Measurements from ENCODE around the gene SLC1A4.

Gene SLC1A4

DNA sequence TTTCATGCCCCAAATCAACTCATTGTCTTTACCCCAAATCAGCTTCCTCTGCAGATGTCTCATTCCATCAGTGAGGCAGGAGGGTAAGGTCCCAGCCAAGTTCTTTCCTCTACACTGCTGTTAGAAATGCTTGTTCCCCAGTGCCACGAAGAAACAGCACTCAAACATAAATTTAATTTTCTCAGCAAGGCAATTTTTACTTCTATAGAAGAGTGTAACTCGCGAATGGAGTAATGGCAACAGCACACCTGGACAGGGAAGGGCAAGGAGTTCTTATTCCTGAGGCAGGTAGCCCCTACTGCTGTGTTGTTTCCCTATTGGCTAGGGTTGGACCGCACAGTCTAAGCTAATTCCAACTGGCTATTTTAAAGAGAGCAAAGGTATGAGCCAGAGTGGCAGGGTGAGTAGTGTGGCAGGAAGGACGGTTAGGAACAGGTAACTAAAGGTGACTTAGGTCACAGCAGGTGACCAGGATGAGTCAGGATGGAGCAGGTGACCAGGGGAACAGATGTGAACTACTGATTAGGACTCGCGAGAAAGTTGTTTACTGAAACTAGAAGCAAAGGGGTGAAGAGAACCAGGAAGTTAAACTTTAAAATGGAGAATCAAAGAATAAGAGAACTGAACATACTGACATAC is 55.0 kb downstream of the SLC1A4 start:
- Histone ChIP-seq H3K27me3 (ENCODE audit: control insufficient read depth in 5 of 5, insufficient read depth in 4 of 5, low read length in 5 of 5) (no peaks in the 10 kb centered on the region), H3K9me3 (ENCODE audit: control insufficient read depth in 5 of 5, low read length in 5 of 5) (peaks cover 0 to 6% (median 0%) of the 10 kb centered on the region in 5 donors), H3K9ac (ENCODE audit: low read length in 5 of 5) (no peak overlapping the region), H3K36me3 (ENCODE audit: control insufficient read depth in 5 of 5, insufficient read depth in 5 of 5, low read length in 5 of 5) (peaks cover 0 to 2% (median 0%) of the 10 kb centered on the region in 5 donors), H3K4me1 (ENCODE audit: control insufficient read depth in 5 of 5, insufficient read depth in 5 of 5, low read length in 5 of 5) (peaks cover 5 to 20% (median 17%) of the 10 kb centered on the region in 5 donors), H3K27ac (ENCODE audit: low read depth, low read length) (no peak overlapping the region), H3K4me3 (ENCODE audit: low read depth in 1 of 5, low read length in 5 of 5) (no peak overlapping the region)

DNA sequence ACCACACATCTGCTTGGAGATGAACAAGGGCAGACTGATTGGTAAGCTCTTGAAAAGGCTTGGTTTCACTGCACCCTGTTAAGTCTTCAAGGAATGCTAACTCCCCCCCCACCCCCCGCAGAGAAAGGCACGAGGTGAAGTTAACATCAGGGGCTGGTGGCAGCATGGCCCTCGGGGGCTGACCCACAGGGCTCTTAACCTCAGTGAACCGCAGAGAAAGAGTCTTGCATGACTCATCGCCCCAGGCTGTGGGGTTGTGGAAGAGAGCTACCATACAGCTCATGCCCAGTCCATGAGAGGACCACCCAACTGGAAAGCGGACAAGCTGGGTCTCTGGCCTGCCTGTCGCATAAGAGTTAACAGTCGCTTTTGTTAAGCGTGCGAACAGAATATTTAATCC is 56.5 kb downstream of the SLC1A4 start:
- Histone ChIP-seq H3K9me3 (ENCODE audit: control insufficient read depth in 5 of 5, low read length in 5 of 5) (peaks cover 0 to 6% (median 0%) of the 10 kb centered on the region in 5 donors), H3K27me3 (ENCODE audit: control insufficient read depth in 5 of 5, insufficient read depth in 4 of 5, low read length in 5 of 5) (no peaks in the 10 kb centered on the region), H3K4me3 (ENCODE audit: low read depth in 1 of 5, low read length in 5 of 5) (no peak overlapping the region), H3K9ac (ENCODE audit: low read length in 5 of 5) (no peak overlapping the region), H3K4me1 (ENCODE audit: control insufficient read depth in 5 of 5, insufficient read depth in 5 of 5, low read length in 5 of 5) (peaks cover 2 to 15% (median 13%) of the 10 kb centered on the region in 5 donors), H3K27ac (ENCODE audit: low read depth, low read length) (no peak overlapping the region), H3K36me3 (ENCODE audit: control insufficient read depth in 5 of 5, insufficient read depth in 5 of 5, low read length in 5 of 5) (peaks cover 0 to 2% (median 0%) of the 10 kb centered on the region in 5 donors)

DNA sequence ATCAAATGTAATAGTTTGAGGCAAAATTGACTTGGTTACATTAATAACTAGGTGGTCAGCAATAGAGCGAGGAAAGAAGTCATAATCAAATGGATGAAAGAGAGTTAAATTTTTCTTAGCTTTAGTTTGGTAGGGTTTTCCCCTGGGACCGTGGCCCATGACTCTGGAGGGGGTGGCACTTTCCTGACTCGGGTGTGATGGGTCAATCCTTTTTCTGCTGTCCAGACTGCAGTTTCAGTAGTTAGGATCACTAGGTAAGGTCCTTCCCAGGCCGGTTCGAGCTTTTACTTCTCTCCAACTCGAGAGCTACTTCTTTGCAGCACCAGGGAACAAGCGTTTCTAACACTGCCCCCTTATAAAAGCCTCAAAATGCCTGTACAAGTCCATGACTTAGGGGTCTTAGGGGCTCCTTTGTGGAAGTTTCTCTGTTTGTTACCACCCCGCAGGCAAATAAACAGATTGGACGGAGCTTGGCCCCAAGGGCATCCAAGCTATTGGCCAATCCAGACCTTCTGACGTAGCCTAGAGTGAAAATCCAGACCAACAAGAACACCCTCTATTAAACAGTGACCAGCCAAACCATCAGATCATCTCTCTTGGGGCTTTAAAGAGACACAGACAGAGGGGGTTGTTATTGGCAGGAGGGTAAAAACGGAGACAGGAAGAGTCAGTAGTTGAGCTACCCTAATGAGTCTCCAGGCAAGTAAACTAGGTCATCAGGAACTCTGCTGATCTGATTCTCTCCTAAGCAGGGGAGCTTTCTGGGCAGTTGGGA is 57.6 kb downstream of the SLC1A4 start:
- no peak overlapping the region for H3K4me3 ChIP-seq (ENCODE audit: low read depth in 1 of 5, low read length in 5 of 5)
- H3K9ac ChIP-seq (ENCODE audit: low read length in 5 of 5) = no peak overlapping the region
- no peak overlapping the region for H3K27ac ChIP-seq (ENCODE audit: low read depth, low read length)

GRCh38 chr2:65049010-65049639 is 59.9 kb downstream of the SLC1A4 start:
- Histone ChIP-seq H3K9ac (ENCODE audit: low read length in 5 of 5) (no peak overlapping the region), H3K27ac (ENCODE audit: low read depth, low read length) (no peak overlapping the region), H3K9me3 (ENCODE audit: control insufficient read depth in 5 of 5, low read length in 5 of 5) (peaks cover 0 to 2% (median 0%) of the 10 kb centered on the region in 5 donors), H3K27me3 (ENCODE audit: control insufficient read depth in 5 of 5, insufficient read depth in 4 of 5, low read length in 5 of 5) (no peaks in the 10 kb centered on the region), H3K36me3 (ENCODE audit: control insufficient read depth in 5 of 5, insufficient read depth in 5 of 5, low read length in 5 of 5) (peaks cover 0 to 2% (median 0%) of the 10 kb centered on the region in 5 donors), H3K4me1 (ENCODE audit: control insufficient read depth in 5 of 5, insufficient read depth in 5 of 5, low read length in 5 of 5) (peaks cover 2 to 15% (median 11%) of the 10 kb centered on the region in 5 donors), H3K4me3 (ENCODE audit: low read depth in 1 of 5, low read length in 5 of 5) (no peak overlapping the region)

More for the DNA sequence above, 57.6 kb downstream of the SLC1A4 start:
- H3K27me3 ChIP-seq (ENCODE audit: control insufficient read depth in 5 of 5, insufficient read depth in 4 of 5, low read length in 5 of 5) = no peaks in the 10 kb centered on the region
- peaks cover 0 to 6% (median 0%) of the 10 kb centered on the region in 5 donors for H3K9me3 ChIP-seq (ENCODE audit: control insufficient read depth in 5 of 5, low read length in 5 of 5)
- peaks cover 0 to 2% (median 0%) of the 10 kb centered on the region in 5 donors for H3K36me3 ChIP-seq (ENCODE audit: control insufficient read depth in 5 of 5, insufficient read depth in 5 of 5, low read length in 5 of 5)
- H3K4me1 ChIP-seq (ENCODE audit: control insufficient read depth in 5 of 5, insufficient read depth in 5 of 5, low read length in 5 of 5) = peaks cover 2 to 15% (median 13%) of the 10 kb centered on the region in 5 donors

DNA sequence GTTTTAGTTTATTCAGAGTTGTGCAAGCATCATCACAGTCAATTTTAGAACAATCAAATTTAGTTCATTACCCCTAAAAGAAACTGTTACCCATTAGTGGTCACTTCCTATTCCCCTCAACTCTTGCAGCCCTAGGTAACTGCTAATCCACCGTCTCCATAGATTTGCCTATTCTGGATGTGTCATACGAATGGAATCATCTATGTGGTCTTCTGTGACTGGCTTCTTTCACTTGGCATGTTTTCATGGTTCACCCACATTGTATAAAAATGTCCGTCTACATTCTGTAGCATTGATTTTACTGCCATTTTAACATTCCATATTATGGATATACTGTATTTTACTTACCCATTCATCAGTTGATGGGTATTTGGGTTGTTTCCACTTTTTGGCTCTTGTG is 61.7 kb downstream of the SLC1A4 start:
- Histone ChIP-seq H3K27ac (ENCODE audit: low read depth, low read length) (no peak overlapping the region), H3K27me3 (ENCODE audit: control insufficient read depth in 5 of 5, insufficient read depth in 4 of 5, low read length in 5 of 5) (no peaks in the 10 kb centered on the region), H3K4me1 (ENCODE audit: control insufficient read depth in 5 of 5, insufficient read depth in 5 of 5, low read length in 5 of 5) (peaks cover 4 to 27% (median 21%) of the 10 kb centered on the region in 5 donors), H3K9me3 (ENCODE audit: control insufficient read depth in 5 of 5, low read length in 5 of 5) (no peaks in the 10 kb centered on the region), H3K36me3 (ENCODE audit: control insufficient read depth in 5 of 5, insufficient read depth in 5 of 5, low read length in 5 of 5) (no peaks in the 10 kb centered on the region), H3K9ac (ENCODE audit: low read length in 5 of 5) (no peak overlapping the region), H3K4me3 (ENCODE audit: low read depth in 1 of 5, low read length in 5 of 5) (no peak overlapping the region)

DNA sequence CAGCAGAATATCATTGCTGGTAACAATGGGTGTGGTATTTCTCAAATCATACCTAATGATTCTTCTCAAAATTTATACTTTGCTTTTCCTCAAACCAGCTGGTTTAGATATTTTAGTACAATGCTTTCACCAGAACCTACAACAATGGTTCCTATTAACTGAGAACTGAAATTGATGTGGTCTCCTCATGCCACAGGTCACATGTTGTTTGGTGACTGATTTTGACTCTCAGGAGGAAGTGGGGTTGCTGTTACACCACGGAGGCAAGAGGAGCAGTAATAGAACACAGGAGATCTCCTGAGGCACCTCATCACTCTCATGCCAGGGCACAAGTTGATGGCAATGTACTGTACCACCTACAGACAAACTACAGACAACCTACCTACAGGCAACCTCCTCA is 64.0 kb downstream of the SLC1A4 start:
- H3K9ac ChIP-seq (ENCODE audit: low read length in 5 of 5) = no peak overlapping the region
- H3K4me1 ChIP-seq (ENCODE audit: control insufficient read depth in 5 of 5, insufficient read depth in 5 of 5, low read length in 5 of 5) = peaks cover 2 to 34% (median 27%) of the 10 kb centered on the region in 5 donors
- no peaks in the 10 kb centered on the region for H3K9me3 ChIP-seq (ENCODE audit: control insufficient read depth in 5 of 5, low read length in 5 of 5)
- H3K36me3 ChIP-seq (ENCODE audit: control insufficient read depth in 5 of 5, insufficient read depth in 5 of 5, low read length in 5 of 5) = no peaks in the 10 kb centered on the region
- no peaks in the 10 kb centered on the region for H3K27me3 ChIP-seq (ENCODE audit: control insufficient read depth in 5 of 5, insufficient read depth in 4 of 5, low read length in 5 of 5)
- no peak overlapping the region for H3K27ac ChIP-seq (ENCODE audit: low read depth, low read length)
- H3K4me3 ChIP-seq (ENCODE audit: low read depth in 1 of 5, low read length in 5 of 5) = no peak overlapping the region

- H3K9me3 ChIP-seq (ENCODE audit: control insufficient read depth in 5 of 5, low read length in 5 of 5) = no peaks in the 10 kb centered on the region
- no peak overlapping the region for H3K27ac ChIP-seq (ENCODE audit: low read depth, low read length)
- H3K4me3 ChIP-seq (ENCODE audit: low read depth in 1 of 5, low read length in 5 of 5) = peak overlapping the region in 3 of 5 donors; percentile 79 to 89 (median 82)
- H3K36me3 ChIP-seq (ENCODE audit: control insufficient read depth in 5 of 5, insufficient read depth in 5 of 5, low read length in 5 of 5) = no peaks in the 10 kb centered on the region
- H3K4me1 ChIP-seq (ENCODE audit: control insufficient read depth in 5 of 5, insufficient read depth in 5 of 5, low read length in 5 of 5) = peaks cover 2 to 49% (median 42%) of the 10 kb centered on the region in 5 donors
- H3K9ac ChIP-seq (ENCODE audit: low read length in 5 of 5) = peak overlapping the region in 2 of 5 donors; percentile 41 to 82
- no peaks in the 10 kb centered on the region for H3K27me3 ChIP-seq (ENCODE audit: control insufficient read depth in 5 of 5, insufficient read depth in 4 of 5, low read length in 5 of 5)
Observed at GRCh38 chr2:65054749-65055421, 65.7 kb downstream of the SLC1A4 start.

DNA sequence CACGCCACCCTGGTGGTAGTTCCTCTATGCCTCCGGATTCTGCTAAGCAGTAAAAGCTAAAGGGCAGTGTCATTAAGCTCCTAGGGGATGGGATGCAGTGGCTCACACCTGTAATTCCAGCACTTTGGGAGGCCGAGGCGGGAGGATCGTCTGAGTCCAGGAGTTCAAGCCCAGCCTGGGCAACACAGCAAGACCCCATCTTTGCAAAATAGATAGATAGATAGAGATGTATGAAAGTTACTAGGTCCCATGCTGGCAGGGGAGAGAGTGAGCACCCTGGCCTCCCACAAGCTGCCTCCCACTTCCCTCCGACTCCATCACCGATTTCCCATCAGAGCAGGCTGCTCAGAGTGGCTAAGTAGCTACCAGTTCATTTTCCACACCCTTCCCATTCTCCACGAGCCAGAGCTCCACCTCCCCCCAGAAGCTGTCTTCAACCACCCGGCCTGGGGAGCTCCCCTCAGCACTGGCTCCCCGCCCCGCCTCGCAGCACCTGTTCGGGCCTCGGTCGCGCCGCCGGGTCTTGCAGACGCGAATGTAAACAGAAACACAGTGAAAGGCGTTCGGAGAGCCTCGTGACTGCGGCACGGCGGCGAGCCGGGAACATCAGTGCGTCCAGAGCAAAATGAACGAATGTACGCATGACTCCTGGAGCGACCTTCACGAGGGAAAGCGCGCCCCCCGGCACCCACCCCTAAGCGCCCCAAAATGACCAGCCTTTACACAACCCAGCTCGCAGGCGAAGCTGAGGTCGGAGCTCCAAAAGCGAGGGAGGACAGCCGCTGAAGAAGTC is 66.4 kb downstream of the SLC1A4 start:
- no peaks in the 10 kb centered on the region for H3K27me3 ChIP-seq (ENCODE audit: control insufficient read depth in 5 of 5, insufficient read depth in 4 of 5, low read length in 5 of 5)
- H3K4me1 ChIP-seq (ENCODE audit: control insufficient read depth in 5 of 5, insufficient read depth in 5 of 5, low read length in 5 of 5) = peaks cover 2 to 57% (median 50%) of the 10 kb centered on the region in 5 donors
- H3K9me3 ChIP-seq (ENCODE audit: control insufficient read depth in 5 of 5, low read length in 5 of 5) = no peaks in the 10 kb centered on the region
- H3K27ac ChIP-seq (ENCODE audit: low read depth, low read length) = peak overlapping the region; percentile 48
- no peaks in the 10 kb centered on the region for H3K36me3 ChIP-seq (ENCODE audit: control insufficient read depth in 5 of 5, insufficient read depth in 5 of 5, low read length in 5 of 5)
- peak overlapping the region; percentile 77 to 92 (median 82) for H3K4me3 ChIP-seq (ENCODE audit: low read depth in 1 of 5, low read length in 5 of 5)
- peak overlapping the region in 4 of 5 donors; percentile 69 to 82 (median 76) for H3K9ac ChIP-seq (ENCODE audit: low read length in 5 of 5)
